ENCODE measurements around the gene INVS.

DNA sequence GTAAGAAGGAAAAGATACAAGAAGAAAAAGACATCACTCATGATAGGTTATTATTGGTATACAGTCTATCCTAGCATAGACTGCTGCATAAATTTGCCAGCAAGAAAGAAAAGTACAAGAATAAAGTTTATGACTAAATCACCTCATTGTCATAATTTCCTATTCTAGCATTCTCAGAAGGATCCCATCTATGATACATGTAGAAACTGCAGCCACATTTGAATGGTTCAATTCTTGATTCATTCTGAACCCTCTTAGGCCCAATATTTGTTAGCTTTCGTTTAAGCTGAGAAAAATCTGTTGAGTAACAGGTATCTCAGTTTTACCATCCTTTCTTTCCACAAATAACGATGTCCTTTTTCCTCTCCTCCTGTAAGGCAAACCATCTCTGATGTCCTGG lies 21.2 kb downstream of the INVS start:
- TF ChIP-seq TOX (CRISPR knock-in tag; IDR thresholded peaks at IDR 0.05; ENCODE audit: borderline replicate concordance) (no peak), TCF4 (CRISPR knock-in tag; IDR thresholded peaks at IDR 0.05; ENCODE audit: borderline replicate concordance) (no peak)

Data from SK-N-SH treated with all-trans-retinoic acid at 6 μM for 48 hours (cell line).